Trophoblast cell (in vitro differentiated cells and primary cell): ENCODE data around the gene CD2.

Experiments
- DNase-seq, 2 donors: peaks; one replicate each; pipeline ENCODE4 v3.0.0-alpha.2; 2016
- H2AFZ ChIP-seq: 2 replicates; pipeline ENCODE4 v1.6.1; 2013; ENCODE audit warnings: low read length, moderate library complexity, mild to moderate bottlenecking; ENCODE audit not compliant: insufficient read depth, poor library complexity
- H2AK5ac ChIP-seq: 2 replicates; pipeline ENCODE4 v1.6.1; 2013; ENCODE audit warnings: mild to moderate bottlenecking, low read length
- H2BK120ac ChIP-seq: 2 replicates; pipeline ENCODE4 v1.6.1; 2013; ENCODE audit warnings: low read length, mild to moderate bottlenecking, moderate library complexity; ENCODE audit not compliant: insufficient read depth, poor library complexity
- H2BK12ac ChIP-seq: 2 replicates; pipeline ENCODE4 v1.6.1; 2013; ENCODE audit warnings: mild to moderate bottlenecking, low read length, moderate library complexity
- H2BK5ac ChIP-seq: 2 replicates; pipeline ENCODE4 v1.6.1; 2013; ENCODE audit warnings: low read length, low read depth, moderate library complexity, mild to moderate bottlenecking; ENCODE audit not compliant: poor library complexity
- H3K14ac ChIP-seq: 2 replicates; pipeline ENCODE4 v1.6.1; 2013; ENCODE audit warnings: mild to moderate bottlenecking, low read length
- H3K18ac ChIP-seq: 2 replicates; pipeline ENCODE4 v1.6.1; 2013; ENCODE audit warnings: mild to moderate bottlenecking, low read length
- H3K23ac ChIP-seq: 2 replicates; pipeline ENCODE4 v1.6.1; 2013; ENCODE audit warnings: low read length
- H3K27ac ChIP-seq: 2 replicates; pipeline ENCODE4 v1.5.1; 2013; ENCODE audit warnings: low read depth, mild to moderate bottlenecking, inconsistent platforms, low read length, moderate library complexity
- H3K27me3 ChIP-seq: 2 replicates; pipeline ENCODE4 v1.6.1; 2013; ENCODE audit warnings: inconsistent platforms, mild to moderate bottlenecking, low read length, moderate library complexity; ENCODE audit not compliant: insufficient read depth
- H3K36me3 ChIP-seq, 2 experiments: 1 replicate in 1 of 2; 2 replicates in 1 of 2; pipeline ENCODE4 v1.6.1; 2013; ENCODE audit warnings: low read length in 2 of 2, mild to moderate bottlenecking in 2 of 2, moderate library complexity in 1 of 2; ENCODE audit not compliant: insufficient read depth in 2 of 2, control insufficient read depth in 1 of 2
- H3K4ac ChIP-seq: 2 replicates; pipeline ENCODE4 v1.6.1; 2013; ENCODE audit warnings: low read depth, mild to moderate bottlenecking, low read length, moderate library complexity
- H3K4me1 ChIP-seq, 2 experiments: 1 replicate in 1 of 2; 2 replicates in 1 of 2; pipeline ENCODE4 v1.6.1; 2013; ENCODE audit warnings: low read length in 2 of 2, mild to moderate bottlenecking in 2 of 2, moderate library complexity in 1 of 2; ENCODE audit not compliant: insufficient read depth in 2 of 2, control insufficient read depth in 1 of 2
- H3K4me2 ChIP-seq: 2 replicates; pipeline ENCODE4 v1.6.1; 2013; ENCODE audit warnings: inconsistent platforms, mild to moderate bottlenecking, low read length, moderate library complexity
- H3K4me3 ChIP-seq: 2 replicates; pipeline ENCODE4 v1.5.1; 2013; ENCODE audit warnings: mild to moderate bottlenecking, low read depth, low read length, inconsistent platforms
- H3K79me1 ChIP-seq: one replicate; pipeline ENCODE4 v1.6.1; 2013; ENCODE audit warnings: low read length
- H3K79me2 ChIP-seq: 2 replicates; pipeline ENCODE4 v1.6.1; 2013; ENCODE audit warnings: low read length, mild to moderate bottlenecking; ENCODE audit not compliant: control insufficient read depth, insufficient read depth, poor library complexity
- H3K9ac ChIP-seq: 2 replicates; pipeline ENCODE4 v1.6.1; 2013; ENCODE audit warnings: mild to moderate bottlenecking, low read length
- H3K9me3 ChIP-seq: 2 replicates; pipeline ENCODE4 v1.6.1; 2013; ENCODE audit warnings: low read depth, mild to moderate bottlenecking, control low read depth, inconsistent platforms, low read length; ENCODE audit not compliant: insufficient read depth
- H4K12ac ChIP-seq: 2 replicates; pipeline ENCODE4 v1.6.1; 2013; ENCODE audit warnings: low read depth, mild to moderate bottlenecking, low read length, moderate library complexity
- H4K8ac ChIP-seq: 2 replicates; pipeline ENCODE4 v1.6.1; 2013; ENCODE audit warnings: low read depth, mild to moderate bottlenecking, low read length, moderate library complexity
- H4K91ac ChIP-seq: one replicate; pipeline ENCODE4 v1.6.1; 2013; ENCODE audit warnings: low read depth, mild to moderate bottlenecking, low read length, moderate library complexity
- WGBS: extraction: QIAGEN DNeasy Blood & Tissue Kit; methylation state at CpG from one replicate; pipeline ENCODE4 v1.1.7; 2013; ENCODE audit warnings: missing lambda C conversion rate; ENCODE audit not compliant: insufficient read length, insufficient coverage; ENCODE audit errors: extremely low coverage; 5-methylcytosine and 5-hydroxymethylcytosine counted together

Gene CD2

GRCh38 chr1:116808200-116808847 is 54.1 kb downstream of the CD2 start:
- Histone ChIP-seq H3K27me3 (no peaks in the 10 kb centered on the region), H3K18ac (no peak overlapping the region), H4K12ac (no peak overlapping the region), H3K27ac (no peak overlapping the region), H3K4me2 (no peak overlapping the region), H3K4ac (no peak overlapping the region), H3K4me3 (no peak overlapping the region), H2BK12ac (no peak overlapping the region), H3K9me3 (peaks cover 2% of the 10 kb centered on the region), H2AK5ac (no peak overlapping the region), H3K79me1 (no peaks in the 10 kb centered on the region), H3K9ac (no peak overlapping the region), H4K91ac (no peak overlapping the region), H4K8ac (no peak overlapping the region), H2AFZ (no peak overlapping the region), H2BK5ac (no peak overlapping the region), H3K23ac (no peak overlapping the region), H3K4me1 (no peaks in the 10 kb centered on the region), H3K79me2 (no peaks in the 10 kb centered on the region), H2BK120ac (no peak overlapping the region), H3K36me3 (no peaks in the 10 kb centered on the region), H3K14ac (no peak overlapping the region)
- no CpG with 5 or more reads among the region's 8 CpGs for WGBS
- no peak for DNase-seq

- DNase-seq = no peak
- Histone ChIP-seq H3K79me2 (no peaks in the 10 kb centered on the region), H4K91ac (no peak overlapping the region), H3K18ac (no peak overlapping the region), H3K23ac (no peak overlapping the region), H3K9me3 (peaks cover 2% of the 10 kb centered on the region), H2BK12ac (no peak overlapping the region), H3K4me1 (no peaks in the 10 kb centered on the region), H3K79me1 (no peaks in the 10 kb centered on the region), H2AK5ac (no peak overlapping the region), H2BK5ac (no peak overlapping the region), H3K4ac (no peak overlapping the region), H3K36me3 (no peaks in the 10 kb centered on the region), H2BK120ac (no peak overlapping the region), H3K27ac (no peak overlapping the region), H4K8ac (no peak overlapping the region), H3K4me2 (no peak overlapping the region), H2AFZ (no peak overlapping the region), H3K27me3 (no peaks in the 10 kb centered on the region), H3K4me3 (no peak overlapping the region), H3K14ac (no peak overlapping the region), H3K9ac (no peak overlapping the region), H4K12ac (no peak overlapping the region)
- no CpG with 5 or more reads among the region's 14 CpGs for WGBS
Observed at GRCh38 chr1:116808848-116809508, 54.7 kb downstream of the CD2 start.

GRCh38 chr1:116811321-116811720 is 57.1 kb downstream of the CD2 start:
- Histone ChIP-seq H3K4me2 (no peak overlapping the region), H3K14ac (no peak overlapping the region), H4K12ac (no peak overlapping the region), H2AFZ (no peak overlapping the region), H3K36me3 (no peaks in the 10 kb centered on the region), H3K4ac (no peak overlapping the region), H3K9ac (no peak overlapping the region), H2AK5ac (no peak overlapping the region), H3K23ac (no peak overlapping the region), H3K27ac (no peak overlapping the region), H3K79me2 (no peaks in the 10 kb centered on the region), H4K8ac (no peak overlapping the region), H2BK5ac (no peak overlapping the region), H4K91ac (no peak overlapping the region), H3K18ac (no peak overlapping the region), H3K27me3 (no peaks in the 10 kb centered on the region), H3K79me1 (no peaks in the 10 kb centered on the region), H3K4me3 (no peak overlapping the region), H3K4me1 (no peaks in the 10 kb centered on the region), H3K9me3 (peaks cover 2% of the 10 kb centered on the region), H2BK12ac (no peak overlapping the region), H2BK120ac (no peak overlapping the region)
- DNase-seq = no peak
- no CpG with 5 or more reads among the region's 1 CpG for WGBS

- Histone ChIP-seq H3K79me1 (no peaks in the 10 kb centered on the region), H4K12ac (no peak overlapping the region), H2BK12ac (no peak overlapping the region), H4K8ac (no peak overlapping the region), H2BK120ac (no peak overlapping the region), H3K4me2 (no peak overlapping the region), H3K18ac (no peak overlapping the region), H3K4ac (no peak overlapping the region), H3K27ac (no peak overlapping the region), H2BK5ac (no peak overlapping the region), H3K79me2 (no peaks in the 10 kb centered on the region), H3K9me3 (no peaks in the 10 kb centered on the region), H2AFZ (no peak overlapping the region), H4K91ac (no peak overlapping the region), H3K4me3 (no peak overlapping the region), H3K9ac (no peak overlapping the region), H3K14ac (no peak overlapping the region), H3K4me1 (no peaks in the 10 kb centered on the region), H3K23ac (no peak overlapping the region), H2AK5ac (no peak overlapping the region), H3K36me3 (no peaks in the 10 kb centered on the region), H3K27me3 (no peaks in the 10 kb centered on the region)
- no peak for DNase-seq
- no CpG with 5 or more reads among the region's 4 CpGs for WGBS
Observed at GRCh38 chr1:116814926-116815723, 60.9 kb downstream of the CD2 start.
